D721Med (cell line): ENCODE data around the gene LGR4.

Experiments
- DNase-seq: peaks from one replicate; pipeline ENCODE4 v3.0.0; 2011; ENCODE audit warnings: low spot score; ENCODE audit not compliant: insufficient read length
- FAIRE-seq: peaks from 2 replicates; lab custom pipeline; 2011; peaks lifted over from hg19 to GRCh38; lab: Jason Lieb, UNC
- CTCF ChIP-seq: IDR thresholded peaks from 2 replicates; pipeline ENCODE4 v1.5.1; 2012; ENCODE audit warnings: mild to moderate bottlenecking, control low read depth; ENCODE audit not compliant: insufficient read depth; ENCODE audit errors: missing control alignments

Gene LGR4

GRCh38 chr11:27353593-27354358 is 118.8 kb downstream of the LGR4 start:
- TF ChIP-seq CTCF: no peak
- FAIRE-seq (no peak), DNase-seq (no peak)

- TF ChIP-seq CTCF: no peak
- FAIRE-seq: no peak
- DNase-seq: no peak
Measured at GRCh38 chr11:27352781-27353180, 119.8 kb downstream of the LGR4 start.

- FAIRE-seq (no peak), DNase-seq (no peak)
- TF ChIP-seq CTCF: no peak
Measured at GRCh38 chr11:27350511-27350910, 122.1 kb downstream of the LGR4 start.

GRCh38 chr11:27349919-27350318 is 122.7 kb downstream of the LGR4 start:
- TF ChIP-seq CTCF: no peak
- DNase-seq: no peak
- no peak for FAIRE-seq

GRCh38 chr11:27348340-27348873 is 124.2 kb downstream of the LGR4 start:
- no peak for TF ChIP-seq CTCF
- DNase-seq: no peak
- no peak for FAIRE-seq

GRCh38 chr11:27347359-27348339 is 124.9 kb downstream of the LGR4 start:
- DNase-seq: no peak
- TF ChIP-seq CTCF: no peak

More at GRCh38 chr11:27347359-27348339, 124.9 kb downstream of the LGR4 start:
- FAIRE-seq: no peak
